Mucosa of descending colon (tissue), 3 donors: ENCODE results near the gene PPP1R9B. TPM values are rescaled to one million over a fixed set of nuclear protein-coding genes. Genes with fewer than 3 reads are reported as not detected.
A peak's percentile ranks its signal among the peaks of the same experiment; 100 is the strongest.

Source experiments
- ATAC-seq: fragments of 200-7000 bp; cut with Tn5 transposase; one replicate; pipeline ENCODE4 v1.9.1; 2020; ENCODE audit warnings: mild to moderate bottlenecking, moderate library complexity
- DNase-seq, 3 donors: peaks; one replicate each; pipeline ENCODE4 v3.0.0-alpha.2; 2020
- H3K36me3 ChIP-seq: fragments of 200-600 bp; one replicate; pipeline ENCODE4 v1.8.0; 2021; ENCODE audit warnings: low read depth, mild to moderate bottlenecking
- H3K4me1 ChIP-seq: fragments of 200-600 bp; one replicate; pipeline ENCODE4 v1.8.0; 2021; ENCODE audit warnings: low read depth, mild to moderate bottlenecking
- H3K4me3 ChIP-seq: fragments of 200-600 bp; one replicate; pipeline ENCODE4 v1.8.0; 2021; ENCODE audit warnings: mild to moderate bottlenecking
- H3K9me3 ChIP-seq: fragments of 200-600 bp; one replicate; pipeline ENCODE4 v1.8.0; 2021; ENCODE audit warnings: mild to moderate bottlenecking
- CTCF ChIP-seq: fragments of 200-600 bp; IDR thresholded peaks from one replicate; pipeline ENCODE4 v1.8.0; 2022; ENCODE audit warnings: antibody characterized with exemption, mild to moderate bottlenecking
- intact Hi-C, 2 donors: fragments of 100-400 bp; cut with DNase I in 1 of 2; cut with micrococcal nuclease in 1 of 2; formaldehyde crosslinking; loops; one replicate each; pipeline versions ENCODE4 v1.11.0 to v1.11.1; 2022; cut with DNase I, micrococcal nuclease
- total RNA-seq, 3 donors: library from RNA; stranded (reverse); fragmentation: NEBNext Ultra II Directional in 2 of 3; extraction: Animal tissue kit (Norgen Biotek cat#: 25700) in 2 of 3; gene quantifications; one replicate each; pipeline versions ENCODE4 v1.2.1 to v1.2.4, GENCODE V29; 2021 to 2023
- donor health status: DM: no; HTN: no; CAD: no; lungs with moderate emphysema.
- donor health status: DM: no; HTN: no; CAD: no.
- donor health status: DM: no; HTN: yes; CAD: no.

PPP1R9B gene
- total RNA-seq, 3 donors from 2014 or later, result 27.3 to 47.5 (median 33.1) TPM

DNA sequence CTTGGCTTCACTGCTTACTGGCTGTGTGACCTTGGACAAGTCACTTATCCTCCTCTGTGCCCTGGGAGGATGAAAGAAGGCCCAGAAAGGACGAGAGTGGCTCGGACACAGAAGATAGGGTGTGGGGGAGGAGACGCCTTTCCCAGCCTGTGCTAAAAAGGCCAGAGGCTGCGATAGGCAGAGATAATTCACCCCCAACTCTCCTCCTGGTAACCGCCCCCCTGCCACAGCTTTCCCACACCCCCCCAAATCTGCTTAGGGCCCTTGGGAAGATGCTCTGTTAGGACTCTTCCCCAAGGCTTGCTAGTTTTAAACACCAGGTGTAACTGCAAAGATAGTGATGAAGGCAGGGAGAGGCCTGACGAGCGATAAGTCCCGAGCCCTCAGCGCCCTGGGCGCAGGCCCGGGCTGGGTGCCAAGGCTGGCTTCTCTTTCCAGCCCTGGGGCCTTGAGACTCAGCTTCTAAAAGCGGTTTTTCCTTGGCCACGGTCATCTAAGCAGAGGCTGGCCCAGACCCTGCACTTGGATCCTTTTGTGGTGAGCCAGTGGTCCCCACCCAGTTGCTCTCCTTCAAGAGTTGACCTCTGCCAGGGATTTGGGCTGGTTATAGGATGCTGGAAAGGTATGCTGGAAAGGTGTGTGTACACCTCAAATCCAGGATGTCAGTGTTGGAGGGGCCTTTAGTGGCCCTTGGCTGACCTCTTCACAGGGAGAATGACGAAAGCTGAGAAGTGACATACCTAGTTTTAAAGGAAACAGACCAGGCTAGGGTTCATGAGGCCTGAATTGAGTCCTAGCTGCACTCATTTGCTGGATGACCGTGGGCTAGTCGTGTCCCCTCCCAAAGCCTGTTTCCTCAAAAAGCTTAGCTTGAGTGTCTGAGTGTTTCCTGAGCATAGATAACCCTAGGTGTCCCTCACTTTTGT is 3.4 kb upstream of the PPP1R9B start:
- intact Hi-C loops, result no loop called here
- Histone ChIP-seq H3K4me1 (no peaks in the 10 kb centered on the region), H3K4me3 (no peak overlapping the region), H3K36me3 (no peaks in the 10 kb centered on the region), H3K9me3 (no peaks in the 10 kb centered on the region)
- ATAC-seq, result no peak
- DNase-seq, result peak; percentile 22 to 60 (median 38)
- no peak for TF ChIP-seq CTCF

DNA sequence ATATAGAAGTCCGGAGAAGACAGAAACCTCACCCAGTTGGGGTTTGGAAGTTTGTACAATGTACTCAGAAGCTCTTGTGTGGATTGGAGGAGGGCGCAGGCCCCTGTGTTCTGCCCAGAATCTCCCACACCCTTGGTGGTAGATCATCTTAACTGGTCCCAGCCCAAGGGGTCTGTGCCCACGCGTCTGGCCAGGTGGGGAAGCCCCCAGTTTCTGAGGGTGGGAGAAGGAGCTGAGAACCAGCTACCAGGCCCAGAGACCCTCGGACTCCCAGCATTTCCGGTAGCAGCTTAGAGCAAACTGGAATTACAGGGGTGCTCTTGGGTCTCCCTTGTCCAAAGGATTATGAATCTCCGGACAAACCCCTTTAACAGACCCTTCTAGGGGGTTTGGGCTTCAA is 2.3 kb upstream of the PPP1R9B start:
- no peaks in the 10 kb centered on the region for H3K36me3 ChIP-seq
- no peaks in the 10 kb centered on the region for H3K9me3 ChIP-seq
- intact Hi-C loops, result no loop called here
- peaks cover 7% of the 10 kb centered on the region for H3K4me1 ChIP-seq
- DNase-seq (peak in 1 of 3 donors; percentile 58), ATAC-seq (no peak)
- TF ChIP-seq CTCF, result no peak
- H3K4me3 ChIP-seq, result no peak overlapping the region

DNA sequence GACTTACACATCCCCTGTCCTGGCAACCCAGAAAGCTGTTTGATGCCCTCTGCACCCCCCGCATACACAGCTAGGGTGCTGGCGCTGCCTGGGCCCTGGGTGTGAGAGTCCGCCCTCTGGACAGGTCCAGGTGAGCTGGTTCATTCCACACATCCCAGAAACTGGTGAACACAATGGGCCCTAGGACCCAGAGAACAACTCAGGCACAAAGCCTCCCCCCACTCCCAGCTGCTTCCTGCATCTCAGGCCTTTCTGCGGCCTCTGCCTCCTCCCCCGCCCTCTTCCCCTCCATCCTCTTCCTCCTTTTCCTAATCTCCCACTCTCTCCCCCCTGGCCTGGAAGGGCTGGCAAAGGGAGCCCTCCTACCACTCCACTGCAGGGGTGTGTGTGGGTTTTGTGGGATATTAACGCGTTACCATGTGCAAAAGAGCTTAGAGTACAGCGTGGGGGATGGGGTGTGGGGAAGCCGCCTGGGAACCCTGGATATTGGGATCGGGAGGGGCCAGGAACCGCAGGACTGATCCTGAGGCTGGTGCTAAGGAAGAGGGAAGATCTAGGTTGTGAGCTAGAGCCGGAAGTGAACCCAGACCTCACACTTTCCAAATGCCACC is 1.6 kb upstream of the PPP1R9B start:
- Histone ChIP-seq H3K4me3 (no peak overlapping the region), H3K36me3 (no peaks in the 10 kb centered on the region), H3K4me1 (peaks cover 14% of the 10 kb centered on the region), H3K9me3 (no peaks in the 10 kb centered on the region)
- ATAC-seq, result peak; percentile 74
- no peak for TF ChIP-seq CTCF
- intact Hi-C loops, result no loop called here
- DNase-seq, result peak; percentile 83 to 95 (median 89)

DNA sequence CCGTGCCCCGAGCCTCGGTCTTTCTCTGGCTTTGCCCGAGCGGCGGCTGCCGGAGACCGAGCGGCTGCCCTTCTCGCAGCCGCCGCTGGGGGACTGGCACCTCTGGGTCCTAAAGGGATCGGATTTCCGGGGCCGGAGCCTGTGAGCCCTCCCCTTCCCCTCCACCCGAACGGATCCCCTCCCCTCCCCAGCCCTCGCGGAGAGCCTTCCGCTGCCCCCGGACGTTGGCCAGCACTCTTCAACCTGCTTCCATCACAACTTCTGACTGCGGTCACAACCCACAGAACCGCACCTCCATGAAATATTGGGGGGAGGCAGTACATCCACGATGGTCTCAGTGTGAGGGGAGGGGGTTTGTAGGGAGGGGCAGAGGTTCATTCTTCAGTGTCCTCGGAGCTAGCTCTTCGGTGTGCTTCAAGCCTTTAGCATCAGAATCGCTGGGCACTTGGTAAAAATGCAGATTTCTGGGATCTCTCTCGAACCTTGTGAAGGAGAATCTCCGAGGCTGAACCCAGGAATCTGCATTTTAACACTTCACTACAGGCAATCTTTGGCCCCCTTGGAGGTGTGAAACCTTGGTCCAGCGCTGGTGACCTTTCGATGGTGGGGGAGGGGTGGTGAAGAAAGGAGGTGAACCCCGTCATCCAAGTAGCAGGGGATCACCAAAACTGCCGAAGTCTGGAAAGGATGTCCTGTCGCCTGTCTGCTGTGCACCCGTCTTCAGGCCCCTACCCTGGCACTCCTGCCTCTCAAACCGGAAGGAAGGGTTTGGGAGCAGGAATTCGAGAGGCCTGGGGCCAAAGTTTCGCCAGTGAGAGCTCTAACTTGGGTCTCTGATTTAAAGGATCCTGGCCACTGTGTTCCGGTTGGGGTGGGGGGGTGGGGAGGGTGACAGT is 812 bp upstream of the PPP1R9B start:
- peak; percentile 73 for ATAC-seq
- Histone ChIP-seq H3K36me3 (no peaks in the 10 kb centered on the region), H3K4me3 (peak overlapping the region; percentile 69), H3K4me1 (peaks cover 20% of the 10 kb centered on the region), H3K9me3 (no peaks in the 10 kb centered on the region)
- intact Hi-C loops, result no loop called here
- DNase-seq, result peak; percentile 92 to 95 (median 93)
- peak; percentile 63 for TF ChIP-seq CTCF
